Measurements from ENCODE around the gene OR8A1. TPM values are rescaled to one million over a fixed set of nuclear protein-coding genes. Genes with fewer than 3 reads are reported as not detected.

OR8A1 gene
- total RNA-seq, 4 donors from 2014 or later: not detected

- Histone ChIP-seq H3K27ac (no peak overlapping the region), H3K9me3 (no peaks in the 10 kb centered on the region), H3K4me1 (no peaks in the 10 kb centered on the region), H3K36me3 (no peaks in the 10 kb centered on the region), H3K27me3 (peaks cover 22% of the 10 kb centered on the region), H3K4me3 (no peak overlapping the region)
- WGBS, 2 donors (ENCODE audit: low coverage in 1 of 2): 91 to 100% methylated on average over 1 of the region's 2 CpGs
- no peak for TF ChIP-seq EP300 (IDR thresholded peaks at IDR 0.05)
- TF ChIP-seq POLR2A (IDR thresholded peaks at IDR 0.05): no peak
- TF ChIP-seq, protein P1, sequence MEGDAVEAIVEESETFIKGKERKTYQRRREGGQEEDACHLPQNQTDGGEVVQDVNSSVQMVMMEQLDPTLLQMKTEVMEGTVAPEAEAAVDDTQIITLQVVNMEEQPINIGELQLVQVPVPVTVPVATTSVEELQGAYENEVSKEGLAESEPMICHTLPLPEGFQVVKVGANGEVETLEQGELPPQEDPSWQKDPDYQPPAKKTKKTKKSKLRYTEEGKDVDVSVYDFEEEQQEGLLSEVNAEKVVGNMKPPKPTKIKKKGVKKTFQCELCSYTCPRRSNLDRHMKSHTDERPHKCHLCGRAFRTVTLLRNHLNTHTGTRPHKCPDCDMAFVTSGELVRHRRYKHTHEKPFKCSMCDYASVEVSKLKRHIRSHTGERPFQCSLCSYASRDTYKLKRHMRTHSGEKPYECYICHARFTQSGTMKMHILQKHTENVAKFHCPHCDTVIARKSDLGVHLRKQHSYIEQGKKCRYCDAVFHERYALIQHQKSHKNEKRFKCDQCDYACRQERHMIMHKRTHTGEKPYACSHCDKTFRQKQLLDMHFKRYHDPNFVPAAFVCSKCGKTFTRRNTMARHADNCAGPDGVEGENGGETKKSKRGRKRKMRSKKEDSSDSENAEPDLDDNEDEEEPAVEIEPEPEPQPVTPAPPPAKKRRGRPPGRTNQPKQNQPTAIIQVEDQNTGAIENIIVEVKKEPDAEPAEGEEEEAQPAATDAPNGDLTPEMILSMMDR (IDR thresholded peaks at IDR 0.05): no peak
- no peak for TF ChIP-seq POLR2AphosphoS5 (IDR thresholded peaks at IDR 0.05)
- ATAC-seq: no peak
Observed at GRCh38 chr11:124610295-124610694, 40.5 kb downstream of the OR8A1 start.

- H3K27ac ChIP-seq: no peak within 1 kb of the TSS
- peaks cover 29% of the 10 kb centered on the region for H3K27me3 ChIP-seq
- TF ChIP-seq POLR2A (IDR thresholded peaks at IDR 0.05): no peak
- TF ChIP-seq EP300 (IDR thresholded peaks at IDR 0.05): no peak
- TF ChIP-seq POLR2AphosphoS5 (IDR thresholded peaks at IDR 0.05): no peak
- TF ChIP-seq, protein P1 (IDR thresholded peaks at IDR 0.05): no peak
- no peaks in the 10 kb centered on the region for H3K36me3 ChIP-seq
- no peak within 1 kb of the TSS for H3K4me3 ChIP-seq
- 53 to 82% methylated on average over 1 to 4 of the region's 5 CpGs for WGBS, 2 donors (ENCODE audit: low coverage in 1 of 2)
- no peaks in the 10 kb centered on the region for H3K4me1 ChIP-seq
- ATAC-seq: no peak
- no peaks in the 10 kb centered on the region for H3K9me3 ChIP-seq
Observed at GRCh38 chr11:124611064-124611463, 41.3 kb downstream of the OR8A1 start, which contains the start of gene PANX3. Gene PANX3, plus strand, starts transcription at chr11:124611428. Its CDS starts 129 bp downstream, at chr11:124611557.

DNA sequence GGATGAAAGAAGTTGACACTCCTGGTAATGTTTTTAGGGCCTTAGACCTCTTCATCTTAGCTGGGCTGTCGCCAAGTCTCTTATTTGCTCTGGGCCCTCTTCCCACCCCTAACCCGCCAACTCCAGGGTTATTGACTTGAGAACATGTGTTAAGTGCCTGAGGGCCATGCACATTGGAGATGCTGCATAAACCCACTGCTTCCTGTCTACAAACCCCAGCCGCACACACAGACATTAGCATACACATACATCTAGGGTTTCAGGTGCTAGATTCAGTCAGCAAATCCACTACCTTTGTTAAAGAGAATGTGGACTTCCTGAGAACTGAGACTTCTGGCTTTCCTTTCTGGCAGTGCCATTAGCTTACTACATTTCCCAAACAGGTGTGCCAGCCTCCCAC lies 42.2 kb downstream of the OR8A1 start:
- Histone ChIP-seq H3K9me3 (no peaks in the 10 kb centered on the region), H3K27ac (no peak overlapping the region), H3K4me3 (no peak overlapping the region), H3K4me1 (no peaks in the 10 kb centered on the region), H3K27me3 (peaks cover 39% of the 10 kb centered on the region), H3K36me3 (no peaks in the 10 kb centered on the region)
- no peak for ATAC-seq
- TF ChIP-seq EP300 (IDR thresholded peaks at IDR 0.05): no peak
- no peak for TF ChIP-seq POLR2AphosphoS5 (IDR thresholded peaks at IDR 0.05)
- TF ChIP-seq, protein P1 (IDR thresholded peaks at IDR 0.05): no peak
- no peak for TF ChIP-seq POLR2A (IDR thresholded peaks at IDR 0.05)
- 62 to 85% methylated on average over 3 of the region's 3 CpGs for WGBS, 2 donors (ENCODE audit: low coverage in 1 of 2)

- peaks cover 42% of the 10 kb centered on the region for H3K27me3 ChIP-seq
- TF ChIP-seq POLR2AphosphoS5 (IDR thresholded peaks at IDR 0.05): no peak
- no peak for TF ChIP-seq EP300 (IDR thresholded peaks at IDR 0.05)
- TF ChIP-seq, protein P1 (IDR thresholded peaks at IDR 0.05): no peak
- H3K9me3 ChIP-seq: no peaks in the 10 kb centered on the region
- H3K4me1 ChIP-seq: no peaks in the 10 kb centered on the region
- H3K27ac ChIP-seq: no peak overlapping the region
- no peak for ATAC-seq
- H3K4me3 ChIP-seq: no peak overlapping the region
- no peaks in the 10 kb centered on the region for H3K36me3 ChIP-seq
- WGBS, 2 donors (ENCODE audit: low coverage in 1 of 2): 21 to 70% methylated on average over 2 of the region's 10 CpGs
Observed at GRCh38 chr11:124612567-124613246, 42.9 kb downstream of the OR8A1 start.

DNA sequence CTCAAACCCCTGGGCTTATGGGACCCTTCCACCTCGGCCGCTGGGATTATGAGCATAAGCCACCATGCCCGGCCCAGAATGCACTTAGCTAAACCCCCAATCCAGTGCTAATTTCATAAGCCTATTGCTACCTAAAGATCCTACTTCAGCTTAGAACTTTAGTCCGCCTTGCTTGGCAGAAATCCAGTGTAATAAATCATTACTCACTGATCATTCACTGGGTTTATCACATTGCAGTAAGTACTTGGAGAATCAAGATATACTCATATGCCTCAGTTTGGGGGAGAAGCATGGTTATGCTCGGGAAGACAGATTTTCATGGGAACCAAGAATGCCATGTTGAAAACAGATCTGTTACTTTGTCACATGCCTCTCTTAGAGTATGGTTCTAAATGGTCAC lies 49.1 kb downstream of the OR8A1 start:
- peaks cover 5 to 13% (median 7%) of the 10 kb centered on the region in 3 donors for H3K4me1 ChIP-seq
- H3K9me3 ChIP-seq: no peaks in the 10 kb centered on the region
- ATAC-seq: no peak
- peaks cover 32% of the 10 kb centered on the region for H3K27me3 ChIP-seq
- TF ChIP-seq, protein P1 (IDR thresholded peaks at IDR 0.05): no peak
- TF ChIP-seq POLR2A (IDR thresholded peaks at IDR 0.05) (no peak), POLR2AphosphoS5 (IDR thresholded peaks at IDR 0.05) (no peak), EP300 (IDR thresholded peaks at IDR 0.05) (no peak)
- 80 to 89% methylated on average over 3 to 5 of the region's 5 CpGs for WGBS, 2 donors (ENCODE audit: low coverage in 1 of 2)
- H3K4me3 ChIP-seq: no peak overlapping the region
- no peaks in the 10 kb centered on the region for H3K36me3 ChIP-seq
- H3K27ac ChIP-seq: no peak overlapping the region
